HG03575 (cell line): ENCODE data around the gene XCL2.
"Not testable (repeated sequence)": the region's sequence is repeated elsewhere in the genome, so short reads cannot be mapped to it uniquely, and the experiment has no call there.

ENCODE experiments used
- ATAC-seq: cut with Tn5 transposase; IDR thresholded peaks from one replicate; pipeline ENCODE4 v1.9.1; 2021; ENCODE audit not compliant: unreplicated experiment, insufficient number of reproducible peaks, low FRiP score; ENCODE audit errors: extremely low read depth

XCL2 gene

GRCh38 chr1:168565825-168566224 is 22.0 kb upstream of the XCL2 start:
- no peak for ATAC-seq

DNA sequence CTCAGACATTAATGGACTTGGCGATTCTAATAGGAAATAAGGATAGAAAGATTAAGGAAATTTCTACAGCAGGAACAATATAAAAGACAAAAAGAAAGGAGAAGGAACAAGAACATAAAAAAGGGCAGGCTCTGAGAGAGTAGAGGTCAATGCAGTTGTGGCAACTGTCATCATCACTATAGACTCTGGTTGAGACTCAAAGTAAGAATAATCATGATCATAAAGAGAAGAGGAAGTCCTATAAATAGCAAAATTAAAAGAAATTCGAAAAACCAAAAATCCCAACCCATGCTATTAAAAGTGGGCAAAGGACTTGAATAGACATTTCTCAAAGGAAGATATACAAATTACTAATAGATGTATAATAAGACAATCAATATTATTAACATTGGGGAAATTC is 18.2 kb upstream of the XCL2 start:
- ATAC-seq, result no peak

DNA sequence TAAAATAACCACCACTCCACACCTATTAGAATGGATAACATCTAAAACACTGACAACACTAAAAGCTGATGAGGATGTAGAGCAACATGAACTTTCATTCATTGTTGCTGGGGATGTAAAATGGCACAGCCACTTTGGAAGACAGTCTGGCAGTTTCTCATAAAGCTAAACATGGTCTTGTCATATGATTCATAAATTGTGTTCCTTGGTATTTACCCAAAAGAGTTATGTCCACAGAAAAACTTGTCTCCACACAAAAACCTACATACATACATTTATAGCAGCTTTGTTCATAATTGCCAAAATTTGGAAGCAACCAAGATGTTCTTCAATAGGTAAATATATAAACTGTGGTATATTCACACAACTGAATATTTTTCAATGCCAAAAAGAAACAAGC is 16.6 kb upstream of the XCL2 start:
- no peak for ATAC-seq

- ATAC-seq, result no peak
Measured at GRCh38 chr1:168556647-168557046, 12.8 kb upstream of the XCL2 start.

GRCh38 chr1:168555508-168556046 is 11.8 kb upstream of the XCL2 start:
- no peak for ATAC-seq

DNA sequence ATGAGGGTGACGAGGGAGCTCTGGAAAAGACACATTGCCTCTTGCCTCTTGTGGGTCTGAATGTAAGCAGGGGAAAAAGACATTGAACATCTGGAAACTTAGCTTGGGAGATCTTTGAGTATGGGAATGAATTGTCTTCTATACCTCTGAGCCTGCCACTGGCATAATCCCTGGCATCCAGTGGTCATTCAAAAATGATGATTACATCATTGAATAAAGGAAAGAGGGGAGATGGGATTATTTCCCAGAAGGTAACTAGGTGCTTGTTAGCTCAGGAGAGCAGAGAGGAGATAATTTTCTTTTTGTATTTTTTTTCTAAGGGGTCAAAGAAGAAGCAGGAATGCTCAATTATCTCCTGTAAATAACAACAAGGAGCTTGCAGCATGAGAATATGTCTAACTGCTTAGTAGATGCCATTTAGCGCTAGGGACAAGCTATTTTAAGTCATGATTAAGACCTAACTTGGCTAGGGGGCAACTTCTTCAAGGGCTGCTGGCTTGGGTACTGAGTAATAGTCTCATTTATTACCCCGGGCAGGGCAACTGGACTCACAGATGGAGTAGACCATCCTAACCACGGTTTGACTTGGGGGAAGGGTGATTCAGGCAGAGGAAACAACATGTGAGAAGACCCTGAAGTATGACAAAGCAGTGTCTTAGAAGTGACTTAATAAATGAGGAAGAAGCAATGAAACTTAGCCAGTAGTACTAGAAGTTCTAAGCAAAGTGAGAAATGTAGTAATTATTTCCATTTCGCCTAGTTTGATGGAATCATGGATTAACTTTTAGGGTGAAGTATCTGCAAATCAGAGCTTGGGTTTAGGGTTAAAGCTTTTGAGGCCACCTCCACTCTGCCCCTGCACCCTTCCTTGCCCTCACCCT is 11.0 kb upstream of the XCL2 start:
- ATAC-seq, result no peak

GRCh38 chr1:168553680-168554553 is 10.1 kb upstream of the XCL2 start:
- no peak for ATAC-seq

- ATAC-seq, result no peak
Measured at GRCh38 chr1:168552961-168553360, 9.2 kb upstream of the XCL2 start.

GRCh38 chr1:168551688-168552087 is 7.9 kb upstream of the XCL2 start:
- no peak for ATAC-seq

DNA sequence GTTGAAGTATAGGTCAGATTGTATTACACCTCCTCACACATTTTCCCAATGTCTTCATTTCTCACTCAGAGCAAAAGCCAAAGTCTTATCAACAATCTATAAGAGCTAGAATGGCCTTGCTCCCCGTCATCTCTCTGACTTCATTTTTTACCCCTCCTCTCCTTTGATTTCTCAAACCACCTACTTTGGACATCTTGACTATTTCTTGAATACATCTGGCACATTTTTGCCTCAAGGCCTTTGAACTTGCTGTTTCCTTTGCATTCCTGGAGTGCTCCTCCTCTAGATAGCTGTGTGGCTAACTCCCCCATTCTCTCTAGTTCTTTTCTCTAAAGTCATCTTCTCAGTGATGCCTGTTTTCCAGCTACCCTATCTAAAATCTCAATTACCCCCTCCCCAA is 7.2 kb upstream of the XCL2 start:
- ATAC-seq, result no peak

GRCh38 chr1:168546553-168546895 is 2.7 kb upstream of the XCL2 start:
- ATAC-seq, result not testable (repeated sequence)

- ATAC-seq, result not testable (repeated sequence)
Measured at GRCh38 chr1:168545678-168546552, 2.1 kb upstream of the XCL2 start.

DNA sequence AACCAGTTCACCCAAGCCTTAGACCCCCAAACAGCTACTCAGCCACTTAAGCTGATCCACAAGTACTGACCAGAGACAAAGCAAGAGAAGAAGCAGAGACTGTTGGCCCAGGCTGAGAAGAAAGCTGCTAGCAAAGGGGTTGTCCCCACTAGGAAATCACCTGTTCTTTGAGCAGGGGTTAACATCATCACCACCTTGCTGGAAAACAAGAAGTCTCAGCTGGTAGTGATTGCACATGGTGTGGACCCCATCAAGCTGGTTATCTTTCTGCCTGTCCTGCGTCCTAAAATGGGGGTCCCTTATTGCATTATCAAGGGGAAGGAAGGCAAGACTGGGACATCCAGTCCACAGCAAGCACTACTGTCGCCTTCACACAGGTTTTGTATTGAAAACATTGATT is 819 bp downstream of the XCL2 start:
- not testable (repeated sequence) for ATAC-seq

DNA sequence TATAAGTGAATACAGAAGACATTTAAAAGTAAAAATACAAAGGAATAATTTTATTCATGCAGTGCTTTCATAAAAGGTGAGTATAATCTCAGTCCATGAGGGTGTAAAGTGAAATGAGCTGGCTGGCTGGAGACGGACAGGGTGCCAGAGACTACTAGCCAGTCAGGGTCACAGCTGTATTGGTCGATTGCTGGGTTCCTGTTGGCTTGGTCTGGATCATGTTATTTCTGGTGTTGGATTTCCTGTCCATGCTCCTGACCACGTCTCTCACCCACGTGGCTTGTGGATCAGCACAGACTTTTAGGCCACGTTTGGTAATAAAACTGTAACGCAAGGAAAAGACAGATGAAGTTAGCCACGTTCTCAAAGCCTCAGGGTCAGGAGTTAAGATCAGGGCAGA is 3.0 kb downstream of the XCL2 start:
- not testable (repeated sequence) for ATAC-seq

DNA sequence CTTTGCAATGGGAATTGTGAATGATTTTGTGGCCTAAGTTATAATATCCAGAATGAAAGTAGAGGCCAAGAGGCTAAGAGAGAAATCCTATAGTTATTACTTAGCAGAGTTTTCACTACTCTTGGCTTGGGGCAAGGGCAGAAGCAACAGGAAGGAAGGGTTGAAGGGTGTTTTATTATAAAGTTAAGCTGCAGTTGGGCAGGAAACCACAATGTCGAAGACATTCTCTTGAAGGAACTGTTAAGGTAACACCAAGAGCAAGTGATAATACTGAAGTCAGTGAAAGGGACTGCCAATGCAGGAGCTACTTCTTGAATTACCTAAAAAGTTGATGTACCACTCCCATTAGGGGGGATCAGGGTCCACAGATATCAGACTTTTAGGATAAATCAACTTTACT is 8.3 kb downstream of the XCL2 start:
- ATAC-seq, result no peak

DNA sequence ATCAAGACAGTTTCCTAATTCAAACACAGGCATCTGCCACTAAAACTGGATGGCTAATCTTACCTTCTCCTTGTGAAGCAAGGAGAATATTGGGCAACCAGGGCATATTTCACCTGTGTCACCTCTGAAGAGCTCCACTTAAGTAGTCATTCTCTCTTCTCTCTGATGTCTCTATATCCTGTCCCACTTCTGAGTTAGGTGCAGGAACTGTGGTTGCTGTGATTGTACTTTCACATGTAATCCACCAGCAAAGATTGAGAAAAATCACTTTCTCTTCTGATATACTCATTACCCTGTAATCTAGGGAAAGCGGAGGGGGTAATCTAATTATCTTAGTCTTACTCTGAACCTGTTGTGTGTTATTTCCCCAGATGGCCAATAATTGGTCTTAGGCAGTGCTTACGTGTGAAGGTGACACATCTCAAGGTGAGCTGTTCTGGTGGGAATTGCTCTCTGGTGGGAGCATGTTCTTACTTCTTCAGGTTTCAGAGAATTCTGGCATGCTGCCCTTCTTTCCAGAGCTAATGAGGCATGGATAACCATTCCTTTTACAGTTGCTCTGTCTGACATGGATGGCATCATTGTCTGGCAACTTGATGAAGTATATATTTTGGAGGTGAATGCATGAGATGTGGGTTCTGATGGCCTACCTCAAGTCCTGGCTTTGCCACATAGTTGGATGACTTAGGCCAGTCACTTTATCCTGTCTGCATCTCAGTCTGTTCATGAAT is 12.0 kb downstream of the XCL2 start:
- ATAC-seq, result no peak

DNA sequence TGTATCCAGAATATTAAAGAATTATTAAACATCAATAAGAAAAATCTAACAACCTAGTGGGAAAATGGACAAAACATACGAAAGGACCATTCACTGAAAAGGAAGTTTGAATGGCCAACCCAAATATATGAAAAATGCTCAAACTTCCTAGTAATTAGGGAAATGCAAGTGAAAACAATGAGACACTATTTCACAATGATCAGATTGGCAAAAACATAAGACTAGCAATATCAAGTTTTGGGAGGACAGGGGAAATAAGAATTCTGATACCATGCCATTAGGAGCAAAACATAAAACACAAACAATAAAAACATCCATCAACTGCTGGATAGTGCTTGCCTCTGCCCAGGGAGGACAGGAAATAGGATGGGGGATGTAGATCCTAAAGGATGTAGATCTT is 14.3 kb downstream of the XCL2 start:
- ATAC-seq, result no peak

- ATAC-seq, result no peak
Measured at GRCh38 chr1:168521401-168522000, 22.3 kb downstream of the XCL2 start.
